ENCODE data around the gene ABLIM1.

- no peak for TF ChIP-seq GATA2 (IDR thresholded peaks at IDR 0.05; ENCODE audit: low read depth, low read length)
- no peak for TF ChIP-seq GATA3 (IDR thresholded peaks at IDR 0.05; ENCODE audit: low read depth, low read length)
Observed at GRCh38 chr10:114491933-114492332, 166.1 kb downstream of the ABLIM1 start.
